IPS-18a (cell line): ENCODE data around the gene FAM184A.
"Not testable (repeated sequence)": the region's sequence is repeated elsewhere in the genome, so short reads cannot be mapped to it uniquely, and the experiment has no call there.

Source experiments
- H3K27ac ChIP-seq: one replicate; pipeline ENCODE4 v1.5.1; 2013; ENCODE audit warnings: low read length
- H3K27me3 ChIP-seq: one replicate; pipeline ENCODE4 v1.6.1; 2013; ENCODE audit warnings: mild to moderate bottlenecking, low read length; ENCODE audit not compliant: control insufficient read depth, insufficient read depth
- H3K36me3 ChIP-seq: one replicate; pipeline ENCODE4 v1.6.1; 2013; ENCODE audit warnings: low read depth, low read length; ENCODE audit not compliant: control insufficient read depth
- H3K4me1 ChIP-seq: one replicate; pipeline ENCODE4 v1.6.1; 2013; ENCODE audit warnings: low read depth, low read length; ENCODE audit not compliant: control insufficient read depth
- H3K4me3 ChIP-seq: one replicate; pipeline ENCODE4 v1.5.1; 2013; ENCODE audit warnings: low read length
- H3K9ac ChIP-seq: one replicate; pipeline ENCODE4 v1.6.1; 2013; ENCODE audit warnings: mild to moderate bottlenecking, low read length, moderate library complexity
- H3K9me3 ChIP-seq: one replicate; pipeline ENCODE4 v1.6.1; 2013; ENCODE audit warnings: low read depth, low read length; ENCODE audit not compliant: control insufficient read depth

Gene FAM184A

DNA sequence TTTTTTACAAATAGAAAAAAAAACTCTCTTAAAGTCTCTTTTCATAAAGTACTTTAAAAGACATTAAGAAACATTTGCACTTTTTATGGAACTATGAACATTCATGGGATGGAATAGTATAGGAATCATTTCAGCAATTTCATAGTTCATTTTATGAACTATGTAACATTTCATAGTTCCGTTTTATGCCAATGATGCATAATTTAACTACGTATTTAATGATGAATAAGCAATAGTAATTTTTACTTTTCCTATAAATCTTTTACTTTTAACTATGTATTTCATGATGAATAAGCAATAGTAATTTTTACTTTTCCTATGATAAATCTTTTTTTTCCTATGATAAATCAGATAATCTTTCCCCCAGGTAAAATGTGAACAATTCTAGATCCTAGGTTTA lies 47.7 kb downstream of the FAM184A start:
- H3K27ac ChIP-seq, result no peak overlapping the region
- H3K4me3 ChIP-seq, result no peak overlapping the region
- no peaks in the 10 kb centered on the region for H3K36me3 ChIP-seq
- H3K9me3 ChIP-seq, result no peaks in the 10 kb centered on the region
- H3K9ac ChIP-seq, result no peak overlapping the region
- no peaks in the 10 kb centered on the region for H3K27me3 ChIP-seq
- peaks cover 53% of the 10 kb centered on the region for H3K4me1 ChIP-seq

DNA sequence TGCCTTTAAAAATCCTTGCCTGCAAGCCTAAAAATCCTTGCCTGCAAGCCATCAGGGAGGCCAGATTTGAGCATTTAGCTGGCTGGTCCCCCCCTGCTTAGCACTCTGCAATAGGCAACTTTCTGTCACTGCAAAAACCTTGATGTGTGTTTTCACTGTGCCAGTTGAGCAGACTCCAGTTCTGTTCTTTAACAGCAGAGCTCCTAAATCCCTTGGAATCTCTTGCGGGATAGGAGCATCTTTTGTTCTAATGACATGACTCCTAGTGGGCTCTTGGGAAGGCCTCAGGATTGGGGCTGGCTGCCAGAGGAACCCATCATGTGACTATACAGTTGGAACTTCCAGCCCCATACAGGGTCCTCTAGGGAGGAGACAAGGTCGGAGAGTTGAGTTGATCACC lies 50.4 kb downstream of the FAM184A start:
- Histone ChIP-seq H3K27ac (peak overlapping the region; percentile 60), H3K4me3 (peak overlapping the region; percentile 23), H3K4me1 (peaks cover 61% of the 10 kb centered on the region), H3K27me3 (no peaks in the 10 kb centered on the region), H3K9ac (no peak overlapping the region), H3K36me3 (no peaks in the 10 kb centered on the region), H3K9me3 (no peaks in the 10 kb centered on the region)

DNA sequence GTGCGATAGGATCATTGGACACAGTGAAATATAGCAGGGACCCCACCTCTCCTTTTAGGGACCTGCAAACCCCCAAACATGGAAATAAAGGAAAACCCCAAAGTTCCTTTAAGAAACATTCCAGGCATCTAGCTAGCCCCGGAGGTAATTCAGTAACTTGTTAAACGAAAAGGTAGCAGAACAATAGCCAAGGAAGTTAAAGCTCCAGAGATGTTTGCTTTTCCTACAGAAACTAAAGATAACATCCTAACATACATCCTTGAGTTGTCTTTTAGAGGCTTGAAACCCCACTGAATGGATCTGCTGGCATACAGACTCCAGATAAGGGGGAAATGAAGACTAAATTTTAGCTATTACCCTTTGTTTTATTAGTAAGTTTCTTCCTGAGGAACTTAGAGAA lies 51.0 kb downstream of the FAM184A start:
- no peaks in the 10 kb centered on the region for H3K36me3 ChIP-seq
- peak overlapping the region; percentile 23 for H3K4me3 ChIP-seq
- H3K9ac ChIP-seq, result no peak overlapping the region
- H3K9me3 ChIP-seq, result no peaks in the 10 kb centered on the region
- no peaks in the 10 kb centered on the region for H3K27me3 ChIP-seq
- peaks cover 65% of the 10 kb centered on the region for H3K4me1 ChIP-seq
- H3K27ac ChIP-seq, result peak overlapping the region; percentile 60

DNA sequence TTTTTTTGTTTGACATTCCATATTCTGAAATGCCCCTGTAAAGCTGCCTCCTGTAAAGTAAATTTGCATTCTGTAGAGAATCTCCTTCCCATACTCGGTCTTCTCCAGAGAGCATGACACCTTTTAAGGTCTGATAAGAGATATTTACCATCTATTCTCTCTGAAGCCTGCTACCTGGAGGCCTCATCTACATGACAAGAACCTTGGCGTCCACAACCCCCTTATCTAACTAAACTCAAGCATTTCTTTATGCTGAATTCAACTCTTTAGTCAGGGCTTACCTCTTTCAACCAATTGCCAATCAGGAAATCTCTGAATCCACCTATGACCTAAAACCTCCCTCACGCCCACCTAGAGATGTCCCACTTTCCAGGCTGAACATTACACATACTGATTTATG lies 51.6 kb downstream of the FAM184A start:
- no peaks in the 10 kb centered on the region for H3K36me3 ChIP-seq
- H3K27me3 ChIP-seq, result no peaks in the 10 kb centered on the region
- H3K9me3 ChIP-seq, result no peaks in the 10 kb centered on the region
- peaks cover 65% of the 10 kb centered on the region for H3K4me1 ChIP-seq
- no peak overlapping the region for H3K4me3 ChIP-seq
- H3K27ac ChIP-seq, result no peak overlapping the region
- no peak overlapping the region for H3K9ac ChIP-seq

DNA sequence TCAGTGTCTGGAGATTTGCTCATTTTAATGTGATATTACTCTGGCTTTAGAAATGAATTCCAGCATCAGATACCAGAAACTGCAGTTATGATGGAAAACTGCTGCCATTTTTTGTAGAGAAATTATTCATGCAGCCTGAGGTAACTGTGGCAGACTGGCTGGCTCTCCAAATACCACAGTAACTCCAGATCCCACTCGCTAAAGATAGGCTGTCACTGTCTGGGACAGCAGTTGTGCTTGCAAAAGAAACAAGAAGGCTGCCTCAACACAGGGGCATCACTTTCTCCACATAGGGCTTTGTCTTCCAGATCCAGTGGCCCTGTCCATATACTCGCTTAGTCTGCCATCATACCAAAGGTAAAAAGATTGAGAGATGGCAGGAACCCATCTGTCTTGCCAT lies 52.7 kb downstream of the FAM184A start:
- Histone ChIP-seq H3K9ac (no peak overlapping the region), H3K4me1 (peaks cover 59% of the 10 kb centered on the region), H3K4me3 (no peak overlapping the region), H3K36me3 (no peaks in the 10 kb centered on the region), H3K9me3 (no peaks in the 10 kb centered on the region), H3K27ac (no peak overlapping the region), H3K27me3 (no peaks in the 10 kb centered on the region)

DNA sequence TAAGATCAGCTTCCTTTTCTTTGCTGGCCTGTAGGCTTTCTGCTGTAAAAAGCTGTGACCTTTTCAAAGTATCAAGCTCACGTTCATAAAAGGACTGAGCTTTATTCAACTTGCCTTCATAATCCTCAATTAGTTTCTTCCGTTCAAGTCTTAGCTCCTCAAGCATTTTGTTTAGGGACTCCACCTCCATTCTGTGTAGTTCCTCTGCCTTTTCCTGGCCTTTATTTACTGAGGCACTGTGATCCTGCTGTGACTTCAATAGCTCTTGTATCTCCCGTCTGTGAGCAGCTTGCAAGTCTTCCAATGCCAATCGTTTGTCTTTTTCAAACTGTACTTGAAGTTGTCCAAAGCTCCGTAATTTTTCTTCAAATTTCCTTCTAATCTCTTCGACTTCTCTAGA lies 54.4 kb downstream of the FAM184A start:
- Histone ChIP-seq H3K4me3 (peak overlapping the region; percentile 24), H3K36me3 (no peaks in the 10 kb centered on the region), H3K27me3 (no peaks in the 10 kb centered on the region), H3K27ac (no peak overlapping the region), H3K4me1 (peaks cover 59% of the 10 kb centered on the region), H3K9ac (no peak overlapping the region), H3K9me3 (no peaks in the 10 kb centered on the region)

DNA sequence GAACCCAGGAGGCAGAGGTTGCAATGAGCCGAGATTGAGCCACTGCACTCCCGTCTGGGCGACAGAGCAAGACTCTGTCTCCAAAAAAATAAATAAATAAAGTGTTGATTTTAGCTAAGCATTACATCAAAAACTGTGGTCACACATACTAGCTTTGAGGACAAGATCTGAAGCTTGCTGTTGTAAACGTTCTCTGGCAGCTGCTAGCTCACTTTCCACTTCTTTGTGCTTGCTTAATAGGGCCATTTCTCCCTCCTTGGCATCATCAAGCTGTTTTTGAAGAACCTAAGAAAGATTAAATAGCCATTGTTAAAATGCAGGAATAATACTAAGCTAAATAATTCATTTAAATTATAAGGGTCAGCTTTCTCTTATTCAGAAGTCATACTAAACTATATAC lies 55.7 kb downstream of the FAM184A start:
- no peak overlapping the region for H3K9ac ChIP-seq
- H3K4me1 ChIP-seq, result peaks cover 49% of the 10 kb centered on the region
- no peaks in the 10 kb centered on the region for H3K9me3 ChIP-seq
- H3K36me3 ChIP-seq, result peaks cover 3% of the 10 kb centered on the region
- H3K4me3 ChIP-seq, result no peak overlapping the region
- H3K27ac ChIP-seq, result no peak overlapping the region
- no peaks in the 10 kb centered on the region for H3K27me3 ChIP-seq

DNA sequence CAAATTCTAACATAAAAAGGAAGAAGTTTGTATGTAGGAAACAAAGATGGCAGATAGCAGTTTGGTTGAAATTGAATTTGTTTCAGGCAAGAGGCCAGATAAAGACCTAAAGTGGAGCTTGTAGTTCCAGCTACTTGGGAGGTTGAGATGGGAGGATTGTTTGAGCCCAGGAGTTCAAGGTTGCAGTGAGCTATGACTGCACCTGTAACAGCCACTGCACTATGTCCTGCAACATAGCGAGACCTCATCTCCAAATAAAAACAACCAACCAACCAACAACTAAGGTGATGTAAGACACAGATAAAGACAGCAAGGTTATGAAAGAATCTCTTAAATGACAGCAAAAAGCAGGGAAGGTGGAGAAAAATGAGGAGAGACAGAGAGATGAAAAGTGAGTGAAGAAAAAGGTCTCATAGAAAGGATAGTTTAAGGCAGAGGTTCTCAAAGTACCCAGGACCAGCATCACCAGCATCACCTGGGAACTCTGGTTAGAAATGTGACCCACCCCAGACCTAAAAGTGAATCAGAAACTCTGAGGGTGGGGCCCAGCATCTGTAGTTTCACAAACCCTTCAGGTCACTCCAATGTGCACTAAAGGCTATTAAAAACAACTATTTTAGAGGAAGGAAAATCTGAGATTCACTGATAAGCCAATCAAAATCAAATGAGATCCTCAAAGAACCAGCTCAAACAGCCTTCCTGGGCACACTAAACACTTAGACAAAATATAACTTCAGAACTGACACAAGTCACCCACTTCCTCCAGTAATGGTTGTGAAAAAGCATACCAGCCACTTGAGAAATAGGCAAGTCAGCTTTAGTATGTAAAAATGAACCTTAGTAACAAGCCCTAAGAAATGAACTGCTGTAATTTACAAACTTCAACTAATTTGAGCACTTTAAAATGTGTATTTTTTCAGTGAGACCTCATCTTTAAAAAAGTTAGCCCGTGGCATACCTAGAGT lies 57.6 kb downstream of the FAM184A start:
- Histone ChIP-seq H3K4me1 (peaks cover 30% of the 10 kb centered on the region), H3K9me3 (no peaks in the 10 kb centered on the region), H3K27ac (no peak overlapping the region), H3K27me3 (no peaks in the 10 kb centered on the region), H3K4me3 (no peak overlapping the region), H3K36me3 (peaks cover 8% of the 10 kb centered on the region), H3K9ac (no peak overlapping the region)

DNA sequence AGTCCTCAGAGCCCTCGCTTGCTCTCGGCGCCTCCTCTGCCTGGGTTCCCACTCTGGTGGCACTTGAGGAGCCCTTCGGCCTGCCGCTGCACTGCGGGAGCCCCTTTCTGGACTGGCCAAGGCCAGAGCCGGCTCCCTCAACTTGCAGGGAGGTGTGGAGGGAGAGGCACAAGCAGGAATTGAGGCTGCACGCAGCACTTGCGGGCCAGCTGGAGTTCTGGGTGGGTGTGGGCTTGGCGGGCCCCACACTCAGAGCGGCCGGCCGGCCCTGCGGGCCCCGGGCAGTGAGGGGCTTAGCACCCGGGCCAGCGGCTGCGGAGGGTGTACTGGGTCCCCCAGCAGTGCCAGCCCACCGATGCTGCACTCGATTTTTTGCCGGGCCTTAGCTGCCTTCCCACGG lies 63.3 kb downstream of the FAM184A start:
- not testable (repeated sequence) for H3K9me3 ChIP-seq, H3K27me3 ChIP-seq, H3K9ac ChIP-seq, H3K4me1 ChIP-seq, H3K36me3 ChIP-seq, H3K27ac ChIP-seq, H3K4me3 ChIP-seq

DNA sequence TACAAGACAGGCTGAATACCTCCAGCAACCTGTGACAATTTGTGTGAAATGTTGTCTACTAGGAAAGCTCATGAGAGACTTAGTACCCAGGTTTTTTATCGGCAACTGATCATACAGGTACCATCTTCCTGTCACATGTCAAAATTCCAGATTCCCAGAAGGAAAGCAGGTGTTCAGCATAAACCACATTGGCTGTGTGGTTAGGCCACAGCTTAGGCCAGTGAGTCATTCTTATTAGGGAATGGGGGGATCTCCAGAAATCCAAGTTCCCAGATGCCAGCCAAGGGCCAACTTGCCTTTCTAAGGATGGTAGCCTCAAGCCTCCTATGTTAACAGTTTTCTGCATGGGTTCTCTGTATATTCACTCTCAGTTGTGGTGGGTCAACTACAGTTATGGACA lies 65.9 kb downstream of the FAM184A start:
- Histone ChIP-seq H3K9me3 (peaks cover 2% of the 10 kb centered on the region), H3K4me3 (no peak overlapping the region), H3K27me3 (no peaks in the 10 kb centered on the region), H3K9ac (no peak overlapping the region), H3K36me3 (peaks cover 2% of the 10 kb centered on the region), H3K27ac (no peak overlapping the region), H3K4me1 (no peaks in the 10 kb centered on the region)

DNA sequence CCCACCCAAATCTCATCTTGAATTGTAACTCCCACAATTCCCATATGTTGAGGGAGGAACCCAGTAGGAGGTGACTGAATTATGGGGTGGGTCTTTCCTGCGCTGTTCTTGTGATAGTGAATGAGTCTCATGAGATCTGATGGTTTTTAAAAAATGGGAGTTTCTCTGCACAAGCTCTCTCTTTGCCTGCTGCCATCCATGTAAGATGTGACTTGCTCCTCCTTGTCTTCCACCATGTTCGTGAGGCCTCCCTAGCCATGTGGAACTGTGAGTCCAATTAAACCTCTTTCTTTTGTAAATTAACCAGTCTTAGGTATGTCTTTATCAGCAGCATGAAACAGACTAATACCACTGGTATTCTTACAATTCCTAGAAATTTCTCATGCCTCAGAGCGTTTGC lies 69.2 kb downstream of the FAM184A start:
- H3K4me3 ChIP-seq, H3K36me3 ChIP-seq, H3K27ac ChIP-seq, H3K27me3 ChIP-seq, H3K9ac ChIP-seq, H3K9me3 ChIP-seq, H3K4me1 ChIP-seq: not testable (repeated sequence)

DNA sequence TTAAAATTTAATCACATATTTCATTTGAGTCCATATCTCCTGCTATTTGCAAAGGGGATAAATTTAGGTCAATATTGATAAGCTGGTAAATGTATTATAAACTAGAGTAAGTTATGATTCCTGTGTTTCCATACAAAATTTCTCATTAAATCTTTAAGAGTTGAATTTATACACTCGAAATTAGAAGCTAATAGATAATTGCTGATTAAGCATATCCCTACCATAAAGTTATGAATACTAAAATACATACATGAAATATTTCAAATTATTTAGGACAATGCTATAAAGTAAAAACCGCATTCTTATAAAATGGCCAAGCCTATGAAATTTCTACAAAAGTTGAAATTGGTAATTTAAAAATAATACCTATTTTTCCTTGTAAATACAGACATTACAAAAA lies 71.5 kb downstream of the FAM184A start:
- H3K4me1 ChIP-seq, result no peaks in the 10 kb centered on the region
- H3K9me3 ChIP-seq, result peaks cover 2% of the 10 kb centered on the region
- H3K27ac ChIP-seq, result no peak overlapping the region
- no peak overlapping the region for H3K9ac ChIP-seq
- H3K4me3 ChIP-seq, result no peak overlapping the region
- H3K36me3 ChIP-seq, result no peaks in the 10 kb centered on the region
- H3K27me3 ChIP-seq, result no peaks in the 10 kb centered on the region
